Hepatocyte (in vitro differentiated cells): ENCODE data around the gene TANC2. TPM values are rescaled to one million over a fixed set of nuclear protein-coding genes. Genes with fewer than 3 reads are reported as not detected.

Experiments
- DNase-seq: peaks from one replicate; pipeline ENCODE4 v3.0.0-alpha.2; 2016; ENCODE audit warnings: low spot score
- H2AFZ ChIP-seq: fragments of 200-600 bp; sonication (generic); 2 replicates; pipeline ENCODE4 v1.6.0; 2016; ENCODE audit warnings: antibody characterized with exemption, mild to moderate bottlenecking
- H3K27ac ChIP-seq: fragments of 200-600 bp; sonication (generic); 2 replicates; pipeline ENCODE4 v1.5.1; 2016; ENCODE audit warnings: mild to moderate bottlenecking
- H3K27me3 ChIP-seq: fragments of 200-600 bp; sonication (generic); 2 replicates; pipeline ENCODE4 v1.6.1; 2016
- H3K36me3 ChIP-seq: fragments of 200-600 bp; sonication (generic); replicated peaks from 2 replicates; pipeline ENCODE4 v1.5.1; 2016; ENCODE audit warnings: low read depth; ENCODE audit not compliant: insufficient read depth
- H3K4me1 ChIP-seq: fragments of 200-600 bp; sonication (generic); 2 replicates; pipeline ENCODE4 v1.5.1; 2016; ENCODE audit warnings: mild to moderate bottlenecking, moderate library complexity; ENCODE audit not compliant: insufficient read depth
- H3K4me2 ChIP-seq: fragments of 200-600 bp; sonication (generic); 2 replicates; pipeline ENCODE4 v1.6.0; 2016
- H3K4me3 ChIP-seq: fragments of 200-600 bp; sonication (generic); 2 replicates; pipeline ENCODE4 v1.5.1; 2016; ENCODE audit warnings: mild to moderate bottlenecking
- H3K79me2 ChIP-seq: fragments of 200-600 bp; sonication (generic); 2 replicates; pipeline ENCODE4 v1.6.0; 2017; ENCODE audit warnings: mild to moderate bottlenecking
- H3K9me2 ChIP-seq: fragments of 200-600 bp; sonication (generic); replicated peaks from 2 replicates; pipeline ENCODE4 v1.6.0; 2017; ENCODE audit warnings: mild to moderate bottlenecking; ENCODE audit not compliant: insufficient read depth
- H3K9me3 ChIP-seq: fragments of 200-600 bp; sonication (generic); 2 replicates; pipeline ENCODE4 v1.5.1; 2016; ENCODE audit warnings: low read depth, mild to moderate bottlenecking
- H4K20me1 ChIP-seq: fragments of 200-600 bp; sonication (generic); 2 replicates; pipeline ENCODE4 v1.6.0; 2016; ENCODE audit warnings: mild to moderate bottlenecking; ENCODE audit not compliant: insufficient read depth, poor library complexity, severe bottlenecking
- CTCF ChIP-seq: fragments of 200-600 bp; sonication (generic); IDR thresholded peaks from 2 replicates; pipeline ENCODE4 v1.5.1; 2016; ENCODE audit warnings: antibody characterized with exemption, mild to moderate bottlenecking; ENCODE audit not compliant: poor library complexity
- EZH2 ChIP-seq: fragments of 200-600 bp; sonication (generic); IDR thresholded peaks from 2 replicates; pipeline ENCODE4 v1.6.1; 2016; ENCODE audit warnings: antibody characterized with exemption, mild to moderate bottlenecking, borderline replicate concordance
- EZH2phosphoT487 ChIP-seq: fragments of 200-600 bp; sonication (generic); IDR thresholded peaks from one replicate; pipeline ENCODE4 v1.6.1; 2018; ENCODE audit warnings: antibody characterized with exemption, mild to moderate bottlenecking, low read depth, moderate library complexity; ENCODE audit not compliant: unreplicated experiment, severe bottlenecking
- WGBS: methylation state at CpG from one replicate; pipeline ENCODE4 v1.1.6; 2016; ENCODE audit warnings: low lambda C conversion rate; ENCODE audit errors: missing lambda C conversion rate; 5-methylcytosine and 5-hydroxymethylcytosine counted together
- microRNA counts: library from miRNA; unstranded; fragments of <30 nt; microRNA quantifications from one replicate; lab custom pipeline; 2017
- microRNA-seq: library from miRNA; unstranded; fragments of <30 nt; microRNA quantifications from one replicate; pipeline ENCODE4, GENCODE V29; 2017
- polyA plus RNA-seq: library from polyadenylated mRNA; unstranded; fragments of >200 nt; fragmentation: Nextera tagmentation; extraction: Ambion mirVana; gene quantifications from 2 replicates; pipeline ENCODE4 v1.2.1, GENCODE V29; 2016
- small RNA-seq: library from RNA; depleted of rRNA; stranded (forward); fragments of <200 nt; gene quantifications from one replicate; pipeline ENCODE3, GENCODE V24; 2014
- total RNA-seq: library from RNA; depleted of rRNA; stranded (reverse); fragments of >200 nt; gene quantifications from 2 replicates; pipeline ENCODE4 v1.2.3, GENCODE V29; 2014

The TANC2 gene
- total and polyA plus RNA-seq, 2 experiments from 2014 or later = 16.7 to 20.4 TPM

GRCh38 chr17:63002625-63003024 lies 36.6 kb downstream of the TANC2 start:
- H3K9me2 ChIP-seq = no peaks in the 10 kb centered on the region
- H3K27me3 ChIP-seq = no peaks in the 10 kb centered on the region
- peaks cover 3% of the 10 kb centered on the region for H4K20me1 ChIP-seq
- no peak overlapping the region for H2AFZ ChIP-seq
- no peak overlapping the region for H3K4me2 ChIP-seq
- no peak for DNase-seq
- H3K9me3 ChIP-seq = no peaks in the 10 kb centered on the region
- no peak overlapping the region for H3K27ac ChIP-seq
- WGBS = 92% methylated on average over 2 of the region's 2 CpGs
- H3K36me3 ChIP-seq = no peaks in the 10 kb centered on the region
- TF ChIP-seq CTCF = no peak
- TF ChIP-seq EZH2phosphoT487 = no peak
- TF ChIP-seq EZH2 = no peak
- H3K4me1 ChIP-seq = no peaks in the 10 kb centered on the region
- no peak overlapping the region for H3K4me3 ChIP-seq
- H3K79me2 ChIP-seq = peaks cover 50% of the 10 kb centered on the region

GRCh38 chr17:63015824-63016223 lies 49.8 kb downstream of the TANC2 start:
- no peak overlapping the region for H3K27ac ChIP-seq
- no peak overlapping the region for H3K4me3 ChIP-seq
- H3K4me2 ChIP-seq = no peak overlapping the region
- H3K27me3 ChIP-seq = no peaks in the 10 kb centered on the region
- H3K79me2 ChIP-seq = peaks cover 12% of the 10 kb centered on the region
- no peaks in the 10 kb centered on the region for H4K20me1 ChIP-seq
- no peaks in the 10 kb centered on the region for H3K4me1 ChIP-seq
- no peaks in the 10 kb centered on the region for H3K36me3 ChIP-seq
- H3K9me3 ChIP-seq = no peaks in the 10 kb centered on the region
- no peak overlapping the region for H2AFZ ChIP-seq
- 93% methylated on average over 4 of the region's 4 CpGs for WGBS
- TF ChIP-seq EZH2phosphoT487 (no peak), CTCF (no peak), EZH2 (no peak)
- H3K9me2 ChIP-seq = no peaks in the 10 kb centered on the region
- no peak for DNase-seq

MicroRNAs encoded within 50 kb of the gene (microRNA counts, 767-probe panel; counts per million panel counts)
- not detected for microRNA hsa-miR-633 (lab: Ali Mortazavi, UCI)

Small RNA genes lying within 50 kb of the gene (microRNA-seq; reads per million reads assigned to microRNA genes)
- not detected for gene MIR633

Small RNA genes lying within 50 kb of the gene (small RNA-seq; reads per million reads assigned to genes)
- not detected for gene MIR633

Other genes with a start within 250 kb of the TANC2 start
- not detected in 2 replicates for gene MARCHF10, start 157.9 kb upstream of the TANC2 start, total RNA-seq
- gene MARCHF10, start 157.9 kb upstream of the TANC2 start, polyA plus RNA-seq = 0.81 TPM in 1 of 2 replicates, not detected in the other